ENCODE data around the gene SLC22A1.

Gene SLC22A1

DNA sequence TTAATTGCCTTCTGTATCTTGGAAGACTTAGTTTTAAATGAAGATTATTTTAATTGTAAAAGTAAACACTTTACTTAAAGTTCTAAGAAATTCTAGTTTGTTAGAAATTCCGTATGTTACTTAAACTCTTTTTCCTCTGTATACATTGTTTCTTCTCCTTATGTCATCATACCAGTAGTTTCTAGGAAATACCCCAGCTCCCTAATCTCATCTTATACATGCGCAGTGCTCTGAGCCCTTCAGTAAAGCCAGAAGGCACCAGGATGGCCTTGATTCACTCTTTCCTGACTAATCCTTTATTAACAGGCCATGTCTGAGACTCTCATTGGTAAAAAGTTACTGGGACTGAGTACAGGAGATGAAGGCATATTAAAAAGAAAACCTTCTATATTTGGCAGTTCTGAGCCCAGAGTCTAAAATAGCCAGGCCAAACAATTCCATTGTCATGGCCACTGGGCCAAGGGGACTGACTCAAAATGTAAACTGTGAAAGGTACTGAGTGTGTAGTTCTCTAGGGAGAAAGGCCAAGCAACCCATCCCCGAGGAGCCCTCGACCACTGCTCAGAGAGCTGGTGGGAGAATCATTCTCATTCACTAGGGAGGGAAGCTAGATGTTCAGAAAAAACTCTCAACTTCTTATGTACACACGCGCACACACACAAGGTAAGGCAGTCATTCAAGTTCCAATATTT lies 25.0 kb downstream of the SLC22A1 start:
- DNase-seq (ENCODE audit: extremely low read depth, low read depth), result no peak
- no peak for TF ChIP-seq CTCF (IDR thresholded peaks at IDR 0.05; ENCODE audit: low read depth, low read length)

DNA sequence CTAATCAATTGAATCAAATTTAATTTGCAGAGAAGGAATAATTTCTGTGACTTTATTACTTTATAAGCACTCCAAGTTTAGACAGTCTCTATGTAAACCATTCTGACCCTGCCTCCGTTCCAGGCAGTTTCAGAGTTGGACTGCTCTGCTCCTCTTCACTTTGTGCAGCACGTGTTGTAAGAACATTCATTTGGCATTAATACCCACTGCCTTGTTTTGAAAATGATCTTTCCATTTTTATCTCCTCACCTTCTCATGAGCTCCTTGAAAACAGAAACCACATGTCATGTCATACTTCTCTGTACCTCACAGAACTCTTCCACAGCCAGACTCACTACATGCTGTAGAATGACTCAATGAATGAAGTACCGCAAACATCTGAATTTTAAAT lies 25.5 kb downstream of the SLC22A1 start:
- no peak for DNase-seq (ENCODE audit: extremely low read depth, low read depth)
- no peak for TF ChIP-seq CTCF (IDR thresholded peaks at IDR 0.05; ENCODE audit: low read depth, low read length)

- no peak for TF ChIP-seq CTCF (IDR thresholded peaks at IDR 0.05; ENCODE audit: low read depth, low read length)
- DNase-seq (ENCODE audit: extremely low read depth, low read depth), result no peak
These were observed 32.9 kb downstream of the SLC22A1 start for GRCh38 chr6:160154471-160154870.

DNA sequence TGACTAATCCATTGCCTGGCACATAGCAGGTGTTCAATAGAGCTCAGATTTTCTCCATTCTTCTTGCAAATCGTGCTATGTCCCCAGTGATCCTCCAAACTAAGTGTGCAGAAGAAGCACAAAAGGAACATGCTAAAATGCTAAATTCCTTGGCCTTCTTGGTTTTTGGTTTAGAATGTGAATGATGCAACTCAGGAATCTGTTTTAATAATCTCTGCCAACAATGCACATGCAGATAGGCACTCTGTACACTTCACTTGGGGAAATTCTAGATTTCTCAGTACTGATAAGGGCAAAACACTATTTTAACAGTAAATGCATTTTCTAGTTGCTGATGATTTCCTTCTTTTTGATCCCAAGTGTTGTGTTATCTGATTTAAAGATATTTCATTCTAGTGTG lies 35.2 kb downstream of the SLC22A1 start:
- no peak for TF ChIP-seq CTCF (IDR thresholded peaks at IDR 0.05; ENCODE audit: low read depth, low read length)
- no peak for DNase-seq (ENCODE audit: extremely low read depth, low read depth)

DNA sequence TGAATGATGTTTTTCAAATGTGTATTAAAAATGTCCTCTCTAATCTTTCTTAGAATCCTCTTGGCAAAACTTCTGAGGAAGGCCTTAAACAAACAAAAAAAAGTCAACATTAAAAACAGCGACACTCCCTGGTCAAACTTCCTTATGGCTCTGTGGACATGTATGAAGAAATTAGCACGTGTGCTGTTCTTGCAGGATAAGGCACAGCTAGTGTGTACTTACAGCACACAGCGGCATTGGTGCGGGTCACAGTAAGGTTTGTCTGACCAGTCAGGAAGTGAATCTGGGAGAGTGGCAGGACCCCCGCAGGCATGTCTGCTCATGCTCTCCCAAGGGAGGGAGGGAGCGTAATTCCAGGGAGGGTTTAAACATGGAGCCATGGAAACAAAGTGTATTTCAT lies 38.8 kb downstream of the SLC22A1 start:
- peak; percentile 7 for TF ChIP-seq CTCF (IDR thresholded peaks at IDR 0.05; ENCODE audit: low read depth, low read length)
- DNase-seq (ENCODE audit: extremely low read depth, low read depth), result no peak

GRCh38 chr6:160160929-160161646 lies 39.5 kb downstream of the SLC22A1 start:
- DNase-seq (ENCODE audit: extremely low read depth, low read depth), result no peak
- TF ChIP-seq CTCF (IDR thresholded peaks at IDR 0.05; ENCODE audit: low read depth, low read length), result no peak

DNA sequence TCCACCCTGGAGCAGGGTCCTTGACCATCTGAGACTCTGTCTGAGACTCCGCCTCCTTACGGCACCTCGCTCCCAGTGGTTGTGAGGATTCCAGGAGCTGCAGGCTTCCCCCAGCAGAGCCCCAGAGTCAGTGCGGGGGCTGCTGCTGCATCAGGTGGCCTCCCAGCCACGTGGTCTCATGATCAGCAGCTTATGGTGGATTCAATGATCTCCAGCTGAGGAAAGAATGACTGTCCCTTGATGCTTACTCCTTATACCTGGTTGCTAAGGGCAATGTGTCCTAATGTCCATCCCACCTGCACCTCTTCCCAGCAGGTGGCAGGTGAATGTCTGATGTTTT lies 40.0 kb downstream of the SLC22A1 start:
- no peak for TF ChIP-seq CTCF (IDR thresholded peaks at IDR 0.05; ENCODE audit: low read depth, low read length)
- no peak for DNase-seq (ENCODE audit: extremely low read depth, low read depth)
